Natural killer cell treated with Interleukin-12 subunit alpha and Interleukin-12 subunit beta and Interleukin-15 and Interleukin-18, amount 100 ng/mL, for 72 hours (primary cell): ENCODE results near the gene CDKN1A. TPM values are rescaled to one million over a fixed set of nuclear protein-coding genes. Genes with fewer than 3 reads are reported as not detected.
A peak's percentile ranks its signal among the peaks of the same experiment; 100 is the strongest.
"Not testable (repeated sequence)": the region's sequence is repeated elsewhere in the genome, so short reads cannot be mapped to it uniquely, and the experiment has no call there.

Experiments
- ATAC-seq, 2 donors: fragments of 150-1000 bp; cut with Tn5 transposase in 1 of 2; sonication (Bioruptor Pico), chemical (Tn5 transposase) in 1 of 2; 2 replicates each; pipeline ENCODE4 v1.10.0; 2021
- DNase-seq: peaks from one replicate; pipeline ENCODE4 v3.0.0; 2022; ENCODE audit warnings: low spot score
- H3K27ac Mint-ChIP-seq, 2 donors: 1 replicate in 1 of 2; 2 replicates in 1 of 2; pipeline ENCODE4 v1.8.0; 2022; ENCODE audit warnings: mixed read lengths in 2 of 2, mild to moderate bottlenecking in 1 of 2, moderate library complexity in 1 of 2
- H3K27me3 Mint-ChIP-seq, 2 donors: 1 replicate in 1 of 2; 2 replicates in 1 of 2; pipeline ENCODE4 v1.8.0; 2022; ENCODE audit warnings: mixed read lengths in 2 of 2
- H3K36me3 Mint-ChIP-seq: one replicate; pipeline ENCODE4 v1.8.0; 2022; ENCODE audit warnings: mixed read lengths
- H3K4me1 Mint-ChIP-seq, 2 donors: 1 replicate in 1 of 2; 2 replicates in 1 of 2; pipeline ENCODE4 v1.8.0; 2022; ENCODE audit warnings: low read depth in 2 of 2, mixed read lengths in 2 of 2, mild to moderate bottlenecking in 1 of 2
- H3K4me3 Mint-ChIP-seq: one replicate; pipeline ENCODE4 v1.8.0; 2022; ENCODE audit warnings: mixed read lengths
- H3K9me3 Mint-ChIP-seq: 2 replicates; pipeline ENCODE4 v1.8.0; 2022; ENCODE audit warnings: mixed read lengths
- total RNA-seq, 2 donors: library from RNA; stranded (reverse); gene quantifications; one replicate each; pipeline ENCODE4 v1.2.3, GENCODE V29; 2022

The CDKN1A gene
- total RNA-seq, 2 donors from 2014 or later = 176 to 617 TPM

GRCh38 chr6:36700831-36701230 is 22.3 kb downstream of the CDKN1A start:
- peaks cover 0 to 5% of the 10 kb centered on the region in 2 donors for H3K27me3 Mint-ChIP-seq
- H3K27ac Mint-ChIP-seq = peak overlapping the region in 1 of 2 donors; percentile 76
- H3K36me3 Mint-ChIP-seq = no peaks in the 10 kb centered on the region
- H3K4me1 Mint-ChIP-seq = peaks cover 25 to 41% of the 10 kb centered on the region in 2 donors
- DNase-seq (no peak), ATAC-seq (no peak)
- H3K4me3 Mint-ChIP-seq = no peak overlapping the region
- H3K9me3 Mint-ChIP-seq = no peaks in the 10 kb centered on the region

- H3K9me3 Mint-ChIP-seq = no peaks in the 10 kb centered on the region
- peaks cover 0 to 5% of the 10 kb centered on the region in 2 donors for H3K27me3 Mint-ChIP-seq
- no peak overlapping the region for H3K4me3 Mint-ChIP-seq
- ATAC-seq = peak; percentile 8 to 45
- no peaks in the 10 kb centered on the region for H3K36me3 Mint-ChIP-seq
- H3K4me1 Mint-ChIP-seq = peaks cover 22 to 37% of the 10 kb centered on the region in 2 donors
- DNase-seq = no peak
- H3K27ac Mint-ChIP-seq = peak overlapping the region; percentile 23 to 76
Measured at GRCh38 chr6:36701401-36701991, 23.0 kb downstream of the CDKN1A start.

- Mint-ChIP-seq H3K9me3 (no peaks in the 10 kb centered on the region), H3K4me1 (peaks cover 10 to 26% of the 10 kb centered on the region in 2 donors), H3K4me3 (no peak overlapping the region), H3K27me3 (peaks cover 0 to 5% of the 10 kb centered on the region in 2 donors), H3K36me3 (no peaks in the 10 kb centered on the region), H3K27ac (peak overlapping the region in 1 of 2 donors; percentile 81)
- DNase-seq = no peak
- ATAC-seq = no peak
Measured at GRCh38 chr6:36702656-36703055, 24.1 kb downstream of the CDKN1A start.

GRCh38 chr6:36703081-36703606 is 24.6 kb downstream of the CDKN1A start:
- no peak overlapping the region for H3K4me3 Mint-ChIP-seq
- H3K27ac Mint-ChIP-seq = peak overlapping the region in 1 of 2 donors; percentile 81
- ATAC-seq = no peak
- H3K27me3 Mint-ChIP-seq = peaks cover 0 to 5% of the 10 kb centered on the region in 2 donors
- H3K36me3 Mint-ChIP-seq = no peaks in the 10 kb centered on the region
- H3K4me1 Mint-ChIP-seq = peaks cover 7 to 22% of the 10 kb centered on the region in 2 donors
- H3K9me3 Mint-ChIP-seq = no peaks in the 10 kb centered on the region
- DNase-seq = no peak

GRCh38 chr6:36703982-36704381 is 25.5 kb downstream of the CDKN1A start:
- ATAC-seq = no peak
- Mint-ChIP-seq H3K27me3 (peaks cover 0 to 5% of the 10 kb centered on the region in 2 donors), H3K4me1 (peaks cover 0 to 15% of the 10 kb centered on the region in 2 donors), H3K4me3 (no peak overlapping the region), H3K9me3 (no peaks in the 10 kb centered on the region), H3K27ac (peak overlapping the region in 1 of 2 donors; percentile 81), H3K36me3 (no peaks in the 10 kb centered on the region)
- DNase-seq = no peak

GRCh38 chr6:36704961-36705577 is 26.6 kb downstream of the CDKN1A start:
- DNase-seq, H3K9me3 Mint-ChIP-seq, H3K27ac Mint-ChIP-seq, H3K36me3 Mint-ChIP-seq, H3K27me3 Mint-ChIP-seq, ATAC-seq, H3K4me3 Mint-ChIP-seq: not testable (repeated sequence)
- H3K4me1 Mint-ChIP-seq = peaks cover 0 to 10% of the 10 kb centered on the region in 2 donors

- H3K9me3 Mint-ChIP-seq = no peaks in the 10 kb centered on the region
- no peaks in the 10 kb centered on the region for H3K36me3 Mint-ChIP-seq
- H3K27ac Mint-ChIP-seq = no peak overlapping the region
- no peak overlapping the region for H3K4me3 Mint-ChIP-seq
- peaks cover 0 to 3% of the 10 kb centered on the region in 2 donors for H3K4me1 Mint-ChIP-seq
- peaks cover 0 to 5% of the 10 kb centered on the region in 2 donors for H3K27me3 Mint-ChIP-seq
- DNase-seq = no peak
- ATAC-seq = no peak
Measured at GRCh38 chr6:36706339-36706738, 27.8 kb downstream of the CDKN1A start.

- no peaks in the 10 kb centered on the region for H3K9me3 Mint-ChIP-seq
Measured at GRCh38 chr6:36712816-36713215, 34.3 kb downstream of the CDKN1A start.

GRCh38 chr6:36713846-36714245 is 35.3 kb downstream of the CDKN1A start:
- no peak for DNase-seq
- no peak for ATAC-seq
- Mint-ChIP-seq H3K4me3 (no peak overlapping the region), H3K4me1 (peaks cover 0 to 4% of the 10 kb centered on the region in 2 donors), H3K27me3 (no peaks in the 10 kb centered on the region), H3K27ac (peak overlapping the region in 1 of 2 donors; percentile 79), H3K36me3 (no peaks in the 10 kb centered on the region), H3K9me3 (no peaks in the 10 kb centered on the region)

More at GRCh38 chr6:36712816-36713215, 34.3 kb downstream of the CDKN1A start:
- Mint-ChIP-seq H3K27ac (peak overlapping the region in 1 of 2 donors; percentile 79), H3K4me3 (no peak overlapping the region), H3K36me3 (no peaks in the 10 kb centered on the region), H3K27me3 (no peaks in the 10 kb centered on the region), H3K4me1 (peaks cover 0 to 4% of the 10 kb centered on the region in 2 donors)
- ATAC-seq (no peak), DNase-seq (no peak)

- H3K9me3 Mint-ChIP-seq = no peaks in the 10 kb centered on the region
- H3K27ac Mint-ChIP-seq = no peak overlapping the region
- no peaks in the 10 kb centered on the region for H3K27me3 Mint-ChIP-seq
- DNase-seq (no peak), ATAC-seq (no peak)
- H3K4me3 Mint-ChIP-seq = no peak overlapping the region
- H3K4me1 Mint-ChIP-seq = peaks cover 0 to 4% of the 10 kb centered on the region in 2 donors
- H3K36me3 Mint-ChIP-seq = no peaks in the 10 kb centered on the region
Measured at GRCh38 chr6:36714511-36714910, 36.0 kb downstream of the CDKN1A start.

- Mint-ChIP-seq H3K27ac (no peak overlapping the region), H3K4me1 (peaks cover 0 to 4% of the 10 kb centered on the region in 2 donors), H3K4me3 (no peak overlapping the region), H3K36me3 (no peaks in the 10 kb centered on the region), H3K27me3 (no peaks in the 10 kb centered on the region), H3K9me3 (no peaks in the 10 kb centered on the region)
- no peak for ATAC-seq
- DNase-seq = no peak
Measured at GRCh38 chr6:36715469-36715868, 37.0 kb downstream of the CDKN1A start.

GRCh38 chr6:36716476-36717093 is 38.1 kb downstream of the CDKN1A start:
- Mint-ChIP-seq H3K9me3 (no peaks in the 10 kb centered on the region), H3K27ac (peak overlapping the region in 1 of 2 donors; percentile 45), H3K4me1 (peaks cover 0 to 7% of the 10 kb centered on the region in 2 donors), H3K27me3 (no peaks in the 10 kb centered on the region), H3K4me3 (no peak overlapping the region), H3K36me3 (no peaks in the 10 kb centered on the region)
- ATAC-seq = no peak
- DNase-seq = peak; percentile 18

- Mint-ChIP-seq H3K36me3 (no peaks in the 10 kb centered on the region), H3K4me3 (no peak overlapping the region), H3K9me3 (no peaks in the 10 kb centered on the region), H3K27ac (peak overlapping the region in 1 of 2 donors; percentile 45), H3K4me1 (peaks cover 0 to 5% of the 10 kb centered on the region in 2 donors), H3K27me3 (no peaks in the 10 kb centered on the region)
- DNase-seq (peak; percentile 25), ATAC-seq (no peak)
Measured at GRCh38 chr6:36717231-36717825, 38.8 kb downstream of the CDKN1A start.
